Activated T-cell treated with anti-CD3 and anti-CD28 coated beads for 48 hours (primary cell): Measurements from ENCODE around the gene LRRC66.

Experiments
- DNase-seq: peaks from one replicate; pipeline ENCODE4 v3.0.0-alpha.2; 2020; ENCODE audit warnings: low read depth

The LRRC66 gene

GRCh38 chr4:52019936-52020657, at the start of gene LRRC66:
Gene LRRC66, minus strand, starts transcription at chr4:52020363. Its CDS starts 2,750 bp downstream, at chr4:52017613.
- DNase-seq: no peak

- no peak for DNase-seq
These were observed 49.4 kb upstream of the LRRC66 start for GRCh38 chr4:52069571-52069970.

GRCh38 chr4:52059372-52059771, 39.2 kb upstream of the LRRC66 start:
- DNase-seq: no peak

- DNase-seq: no peak
These were observed 38.1 kb upstream of the LRRC66 start for GRCh38 chr4:52058275-52058674.

- no peak for DNase-seq
These were observed 37.0 kb upstream of the LRRC66 start for GRCh38 chr4:52057196-52057595.

- no peak for DNase-seq
These were observed 34.1 kb upstream of the LRRC66 start for GRCh38 chr4:52054254-52054653.

- no peak for DNase-seq
These were observed 32.3 kb upstream of the LRRC66 start for GRCh38 chr4:52052475-52052780.

GRCh38 chr4:52051615-52052474, 31.7 kb upstream of the LRRC66 start:
- no peak for DNase-seq

GRCh38 chr4:52051213-52051614, 31.1 kb upstream of the LRRC66 start, which contains the start of gene SPATA18:
Gene SPATA18, plus strand, starts transcription at chr4:52051304. Its CDS starts 401 bp downstream, at chr4:52051705.
- no peak for DNase-seq

GRCh38 chr4:52049266-52049665, 29.1 kb upstream of the LRRC66 start:
- no peak for DNase-seq

- no peak for DNase-seq
These were observed 24.9 kb upstream of the LRRC66 start for GRCh38 chr4:52045028-52045427.

- DNase-seq: peak; percentile 70
These were observed 18.1 kb upstream of the LRRC66 start, which contains the start of gene SGCB for GRCh38 chr4:52038103-52038912. Gene SGCB, minus strand, starts transcription at chr4:52038299. Its CDS starts 40 bp downstream, at chr4:52038259.

GRCh38 chr4:52037689-52038102, 17.5 kb upstream of the LRRC66 start:
- no peak for DNase-seq

- no peak for DNase-seq
These were observed 16.8 kb upstream of the LRRC66 start for GRCh38 chr4:52036886-52037530.

- DNase-seq: no peak
These were observed 15.0 kb upstream of the LRRC66 start for GRCh38 chr4:52035190-52035589.

GRCh38 chr4:52032005-52032404, 11.8 kb upstream of the LRRC66 start:
- no peak for DNase-seq

- DNase-seq: no peak
These were observed 8.8 kb upstream of the LRRC66 start for GRCh38 chr4:52028970-52029369.

- no peak for DNase-seq
These were observed 2.3 kb downstream of the LRRC66 start for GRCh38 chr4:52017814-52018213.

GRCh38 chr4:52016981-52017380, 3.2 kb downstream of the LRRC66 start:
- DNase-seq: no peak

- DNase-seq: no peak
These were observed 4.8 kb downstream of the LRRC66 start for GRCh38 chr4:52015366-52015765.

- DNase-seq: no peak
These were observed 5.3 kb downstream of the LRRC66 start for GRCh38 chr4:52014903-52015302.

- DNase-seq: no peak
These were observed 7.5 kb downstream of the LRRC66 start for GRCh38 chr4:52012651-52013050.
